CD4-positive, alpha-beta T cell treated with Interleukin-6 at 100 ng/mL for 8 hours (primary cell): ENCODE measurements around the gene GPR55.
A peak's percentile ranks its signal among the peaks of the same experiment; 100 is the strongest.

Experiments
- DNase-seq: peaks from one replicate; pipeline ENCODE4 v3.0.0-alpha.2; 2020; ENCODE audit warnings: mixed read lengths, low spot score

GPR55 gene

GRCh38 chr2:230879271-230879882 is 45.7 kb downstream of the GPR55 start:
- no peak for DNase-seq

GRCh38 chr2:230878599-230879188 is 46.3 kb downstream of the GPR55 start:
- no peak for DNase-seq

GRCh38 chr2:230877759-230878598 is 47.1 kb downstream of the GPR55 start:
- DNase-seq: peak; percentile 28

- DNase-seq: no peak
Measured at GRCh38 chr2:230877116-230877758, 47.8 kb downstream of the GPR55 start.

GRCh38 chr2:230875347-230876315 is 49.4 kb downstream of the GPR55 start:
- DNase-seq: no peak

GRCh38 chr2:230874876-230875275 is 50.2 kb downstream of the GPR55 start:
- DNase-seq: no peak

GRCh38 chr2:230874456-230874855 is 50.6 kb downstream of the GPR55 start:
- no peak for DNase-seq

GRCh38 chr2:230873661-230874401 is 51.2 kb downstream of the GPR55 start:
- no peak for DNase-seq

GRCh38 chr2:230872968-230873660 is 51.9 kb downstream of the GPR55 start:
- no peak for DNase-seq

- no peak for DNase-seq
Measured at GRCh38 chr2:230872151-230872967, 52.7 kb downstream of the GPR55 start.

GRCh38 chr2:230871361-230872150 is 53.5 kb downstream of the GPR55 start:
- DNase-seq: no peak

- no peak for DNase-seq
Measured at GRCh38 chr2:230870544-230871360, 54.3 kb downstream of the GPR55 start.

- no peak for DNase-seq
Measured at GRCh38 chr2:230869914-230870543, 55.0 kb downstream of the GPR55 start.

- no peak for DNase-seq
Measured at GRCh38 chr2:230868947-230869913, 55.8 kb downstream of the GPR55 start.

GRCh38 chr2:230868161-230868946 is 56.7 kb downstream of the GPR55 start:
- no peak for DNase-seq
